Lower lobe of right lung (tissue), 2 donors: ENCODE measurements around the gene RPL22. TPM values are rescaled to one million over a fixed set of nuclear protein-coding genes. Genes with fewer than 3 reads are reported as not detected.

ENCODE experiments used
- ATAC-seq, 2 donors: fragments of 200-7000 bp; cut with Tn5 transposase; one replicate each; pipeline ENCODE4 v1.9.1; 2020 to 2022; ENCODE audit warnings: mild to moderate bottlenecking in 2 of 2, moderate library complexity in 2 of 2
- DNase-seq: peaks from one replicate; pipeline ENCODE4 v3.0.0-alpha.2; 2020
- H3K27ac ChIP-seq: fragments of 200-600 bp; one replicate; pipeline ENCODE4 v1.8.0; 2022
- H3K27me3 ChIP-seq: fragments of 200-600 bp; one replicate; pipeline ENCODE4 v1.8.0; 2022; ENCODE audit warnings: low read depth
- H3K36me3 ChIP-seq: fragments of 200-600 bp; one replicate; pipeline ENCODE4 v1.8.0; 2022; ENCODE audit warnings: mild to moderate bottlenecking
- H3K4me1 ChIP-seq: fragments of 200-600 bp; one replicate; pipeline ENCODE4 v1.8.0; 2022
- H3K4me3 ChIP-seq: fragments of 200-600 bp; one replicate; pipeline ENCODE4 v1.8.0; 2022; ENCODE audit warnings: mild to moderate bottlenecking
- H3K9me3 ChIP-seq: fragments of 200-600 bp; one replicate; pipeline ENCODE4 v1.8.0; 2022
- CTCF ChIP-seq: fragments of 200-600 bp; IDR thresholded peaks from one replicate; pipeline ENCODE4 v1.8.0; 2022; ENCODE audit warnings: antibody characterized with exemption, mild to moderate bottlenecking
- intact Hi-C: fragments of 100-400 bp; cut with DNase I; formaldehyde crosslinking; loops from one replicate; pipeline ENCODE4 v1.11.0; 2022
- total RNA-seq: library from RNA; stranded (reverse); fragmentation: NEBNext Ultra II Directional; extraction: Animal tissue kit (Norgen Biotek cat#: 25700); gene quantifications from one replicate; pipeline ENCODE4 v1.2.1, GENCODE V29; 2021
- donor health status: DM: no; HTN: yes; CAD: no; lungs with severe emphysema.

Gene RPL22
- total RNA-seq, 1 donor from 2014 or later, result 317 TPM

- H3K27me3 ChIP-seq, result peaks cover 27% of the 10 kb centered on the region
- no peaks in the 10 kb centered on the region for H3K36me3 ChIP-seq
- TF ChIP-seq CTCF, result no peak
- DNase-seq, result no peak
- intact Hi-C loops, result no loop called here
- H3K27ac ChIP-seq, result no peak overlapping the region
- peaks cover 7% of the 10 kb centered on the region for H3K4me1 ChIP-seq
- no peak overlapping the region for H3K4me3 ChIP-seq
- no peak for ATAC-seq
- H3K9me3 ChIP-seq, result no peaks in the 10 kb centered on the region
Observed at GRCh38 chr1:6151291-6151822, 48.0 kb downstream of the RPL22 start.

GRCh38 chr1:6150006-6150938 is 49.1 kb downstream of the RPL22 start:
- H3K4me1 ChIP-seq, result peaks cover 7% of the 10 kb centered on the region
- ATAC-seq, result no peak
- DNase-seq, result no peak
- no peaks in the 10 kb centered on the region for H3K36me3 ChIP-seq
- H3K9me3 ChIP-seq, result no peaks in the 10 kb centered on the region
- intact Hi-C loops, result no loop called here
- H3K27ac ChIP-seq, result no peak overlapping the region
- H3K27me3 ChIP-seq, result peaks cover 27% of the 10 kb centered on the region
- TF ChIP-seq CTCF, result no peak
- H3K4me3 ChIP-seq, result no peak overlapping the region

GRCh38 chr1:6149597-6149996 is 49.8 kb downstream of the RPL22 start:
- H3K4me1 ChIP-seq, result peaks cover 7% of the 10 kb centered on the region
- ATAC-seq (no peak), DNase-seq (no peak)
- H3K36me3 ChIP-seq, result no peaks in the 10 kb centered on the region
- peaks cover 27% of the 10 kb centered on the region for H3K27me3 ChIP-seq
- H3K9me3 ChIP-seq, result no peaks in the 10 kb centered on the region
- TF ChIP-seq CTCF, result no peak
- no peak overlapping the region for H3K4me3 ChIP-seq
- intact Hi-C loops, result no loop called here
- H3K27ac ChIP-seq, result no peak overlapping the region

- Histone ChIP-seq H3K4me3 (peak overlapping the region; percentile 23), H3K9me3 (no peaks in the 10 kb centered on the region), H3K36me3 (no peaks in the 10 kb centered on the region), H3K27ac (no peak overlapping the region), H3K4me1 (peaks cover 7% of the 10 kb centered on the region), H3K27me3 (peaks cover 27% of the 10 kb centered on the region)
- intact Hi-C loops, result no loop called here
- DNase-seq (peak; percentile 71), ATAC-seq (peak; percentile 77 to 82)
- no peak for TF ChIP-seq CTCF
Observed at GRCh38 chr1:6148497-6149241, 50.7 kb downstream of the RPL22 start.

GRCh38 chr1:6145864-6146410 is 53.5 kb downstream of the RPL22 start:
- H3K27me3 ChIP-seq, result peaks cover 27% of the 10 kb centered on the region
- no peak for DNase-seq
- no peak overlapping the region for H3K4me3 ChIP-seq
- no peaks in the 10 kb centered on the region for H3K9me3 ChIP-seq
- H3K27ac ChIP-seq, result no peak overlapping the region
- TF ChIP-seq CTCF, result no peak
- no peaks in the 10 kb centered on the region for H3K36me3 ChIP-seq
- no peak for ATAC-seq
- peaks cover 7% of the 10 kb centered on the region for H3K4me1 ChIP-seq
- intact Hi-C loops, result no loop called here
